ENCODE results near the gene SMNDC1.
"Not testable (repeated sequence)": the region's sequence is repeated elsewhere in the genome, so short reads cannot be mapped to it uniquely, and the experiment has no call there.

SMNDC1 gene

DNA sequence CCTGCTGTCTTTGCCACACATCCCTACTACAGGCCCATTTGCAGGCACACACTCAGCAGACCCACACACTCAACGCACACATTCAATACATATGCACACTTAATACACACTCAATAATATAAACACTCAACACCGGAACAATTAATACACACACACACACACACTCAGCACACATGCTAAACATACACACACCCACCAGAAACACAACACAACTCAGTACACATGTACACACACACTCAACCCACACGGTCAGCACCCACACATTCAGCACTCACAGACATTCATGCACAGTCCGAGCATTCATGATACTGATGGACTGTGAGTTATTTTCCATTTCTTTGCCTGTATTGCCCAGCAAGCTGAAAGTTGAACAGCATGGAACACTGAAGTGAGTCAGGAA lies 35.4 kb upstream of the SMNDC1 start:
- TF ChIP-seq CTCF (IDR thresholded peaks at IDR 0.05; ENCODE audit: insufficient read depth, low read depth, low read length, missing control alignments) = no peak
- no peak for DNase-seq (ENCODE audit: low read depth)
- H3K4me3 ChIP-seq (ENCODE audit: low read depth, low read length) = no peak overlapping the region

- no peak overlapping the region for H3K4me3 ChIP-seq (ENCODE audit: low read depth, low read length)
- TF ChIP-seq CTCF (IDR thresholded peaks at IDR 0.05; ENCODE audit: insufficient read depth, low read depth, low read length, missing control alignments) = no peak
- DNase-seq (ENCODE audit: low read depth) = no peak
Observed at GRCh38 chr10:110337906-110338305, 33.2 kb upstream of the SMNDC1 start.

GRCh38 chr10:110337401-110337800 lies 32.7 kb upstream of the SMNDC1 start:
- no peak for DNase-seq (ENCODE audit: low read depth)
- TF ChIP-seq CTCF (IDR thresholded peaks at IDR 0.05; ENCODE audit: insufficient read depth, low read depth, low read length, missing control alignments) = no peak
- no peak overlapping the region for H3K4me3 ChIP-seq (ENCODE audit: low read depth, low read length)

DNA sequence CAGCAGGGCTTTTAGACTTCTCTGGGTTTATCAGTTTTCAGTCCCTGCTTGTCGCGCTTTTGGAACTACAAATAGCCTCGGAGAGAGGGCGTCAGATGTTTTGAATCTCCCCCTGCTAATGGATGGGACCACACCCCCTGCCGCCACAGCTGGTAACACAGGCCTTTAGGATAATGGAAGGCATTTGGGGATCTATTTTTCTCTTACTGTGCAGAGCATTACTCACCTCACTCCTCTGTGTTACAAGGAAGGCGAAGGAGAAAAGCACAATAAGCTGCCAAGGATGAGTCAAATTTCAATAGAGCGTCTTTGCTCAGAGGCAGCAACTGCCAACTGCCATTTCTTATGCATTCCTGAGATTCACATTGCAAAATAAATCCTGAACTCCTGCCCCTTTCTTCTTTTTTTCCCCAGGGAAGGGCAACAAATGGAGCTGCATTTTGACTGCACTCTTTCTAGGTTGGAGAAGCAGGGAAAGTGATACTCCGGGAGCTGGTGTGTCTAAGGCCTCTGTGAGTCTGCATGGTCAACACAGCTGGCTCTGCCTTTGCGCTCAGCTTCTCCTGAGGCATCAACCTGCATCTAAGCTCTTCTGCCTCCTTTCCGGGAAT lies 31.5 kb upstream of the SMNDC1 start:
- no peak overlapping the region for H3K4me3 ChIP-seq (ENCODE audit: low read depth, low read length)
- no peak for DNase-seq (ENCODE audit: low read depth)
- no peak for TF ChIP-seq CTCF (IDR thresholded peaks at IDR 0.05; ENCODE audit: insufficient read depth, low read depth, low read length, missing control alignments)

DNA sequence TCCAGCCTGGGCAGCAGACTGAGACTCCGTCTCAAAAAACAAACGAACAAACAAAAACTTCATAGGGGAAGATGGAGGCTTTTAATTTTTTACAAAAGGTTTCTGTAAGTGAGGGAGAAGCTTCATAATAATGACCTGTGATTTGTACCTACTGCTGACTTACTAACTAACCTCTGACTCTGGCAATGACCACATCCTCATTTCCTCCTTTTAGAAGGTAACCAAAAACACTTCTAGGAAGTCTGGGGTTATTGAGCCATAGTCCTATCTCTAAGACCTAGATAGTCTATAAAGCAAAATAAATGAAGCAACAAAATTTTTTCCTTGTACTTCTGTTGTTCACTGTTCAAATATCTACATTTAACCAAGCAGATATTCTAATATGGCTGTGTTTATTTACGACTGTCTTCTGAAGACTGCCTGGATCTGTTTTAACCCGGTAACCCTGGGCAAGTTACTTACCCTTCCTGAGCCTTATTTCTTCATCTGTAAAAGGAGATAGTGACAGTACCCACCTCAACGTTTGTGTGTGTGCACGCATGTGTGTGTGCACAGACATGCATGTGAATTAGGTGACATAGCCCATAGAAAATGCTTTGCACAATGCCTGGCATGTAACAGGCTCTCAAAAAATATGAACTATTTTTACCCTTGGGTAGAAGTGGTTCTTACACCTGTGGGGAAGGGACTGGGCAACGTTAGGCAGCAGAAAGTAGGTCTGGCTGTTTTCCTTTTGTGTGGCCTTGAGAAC lies 30.8 kb upstream of the SMNDC1 start:
- DNase-seq (ENCODE audit: low read depth) = no peak
- no peak overlapping the region for H3K4me3 ChIP-seq (ENCODE audit: low read depth, low read length)
- TF ChIP-seq CTCF (IDR thresholded peaks at IDR 0.05; ENCODE audit: insufficient read depth, low read depth, low read length, missing control alignments) = no peak

DNA sequence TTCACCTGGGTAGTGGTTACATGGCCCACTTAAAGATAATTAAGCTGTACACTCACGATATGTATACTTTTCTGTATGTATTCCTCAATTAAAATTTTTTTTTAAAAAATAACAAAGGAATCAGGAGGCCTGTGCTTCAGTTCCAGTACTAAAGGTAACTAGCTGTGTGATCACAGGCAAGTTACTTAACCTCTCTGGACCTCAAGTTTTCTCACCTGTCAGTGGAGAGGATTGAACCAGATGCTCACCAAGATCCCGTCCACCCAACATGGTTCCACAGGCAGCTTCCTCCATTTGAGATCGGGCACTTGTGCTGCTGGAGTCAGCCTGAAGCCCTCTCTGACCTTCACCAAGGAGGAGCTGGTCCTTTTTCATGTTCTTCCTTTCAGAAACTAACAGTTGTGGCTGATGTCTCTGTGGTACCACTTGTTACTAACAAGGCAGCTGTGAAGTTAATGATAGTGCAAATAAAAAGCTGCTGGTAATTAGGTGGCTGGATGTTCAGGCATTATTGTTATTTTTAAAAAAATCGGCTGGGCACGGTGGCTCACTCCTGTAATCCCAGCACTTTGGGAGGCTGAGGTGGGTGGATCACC lies 29.4 kb upstream of the SMNDC1 start:
- H3K4me3 ChIP-seq (ENCODE audit: low read depth, low read length) = no peak overlapping the region
- no peak for TF ChIP-seq CTCF (IDR thresholded peaks at IDR 0.05; ENCODE audit: insufficient read depth, low read depth, low read length, missing control alignments)
- no peak for DNase-seq (ENCODE audit: low read depth)

DNA sequence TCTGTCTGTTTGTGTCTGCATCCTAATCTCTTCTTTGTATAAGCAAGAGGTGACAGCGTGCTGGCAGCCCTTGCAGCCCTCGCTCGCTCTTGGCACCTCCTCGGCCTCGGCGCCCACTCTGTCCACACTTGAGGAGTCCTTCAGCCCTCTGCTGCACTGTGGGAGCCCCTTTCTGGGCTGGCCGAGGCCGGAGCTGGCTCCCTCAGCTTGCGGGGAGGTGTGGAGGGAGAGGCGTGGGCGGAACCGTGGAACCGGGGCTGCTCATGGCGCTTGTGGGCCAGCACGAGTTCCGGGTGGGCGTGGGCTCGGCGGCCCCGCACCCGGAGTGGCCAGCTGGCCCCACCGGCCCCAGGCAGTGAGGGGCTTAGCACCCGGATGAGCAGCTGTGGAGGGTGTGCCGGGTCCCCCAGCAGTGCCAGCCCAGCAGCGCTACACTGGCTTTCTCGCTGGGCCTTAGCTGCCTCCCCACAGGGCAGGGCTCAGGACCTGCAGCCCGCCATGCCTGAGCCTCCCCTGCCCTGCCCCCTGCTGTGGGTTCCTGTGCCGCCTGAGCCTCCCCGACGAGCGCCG lies 26.6 kb upstream of the SMNDC1 start:
- H3K4me3 ChIP-seq (ENCODE audit: low read depth, low read length); DNase-seq (ENCODE audit: low read depth): not testable (repeated sequence)
